Gastrocnemius medialis (tissue), 4 donors: ENCODE measurements around the gene LMNB1.

ENCODE experiments used
- CTCF ChIP-seq, 5 experiments: fragments of 450-650 bp in 3 of 5; fragments of 200-600 bp in 2 of 5; sonication (generic) in 2 of 5; IDR thresholded peaks in 4 of 5; conservative IDR thresholded peaks in 1 of 5; 1 replicate in 4 of 5; 2 replicates in 1 of 5; pipeline ENCODE4 v1.5.1; 2016 to 2019; ENCODE audit warnings: antibody characterized with exemption in 5 of 5, mild to moderate bottlenecking in 3 of 5, moderate library complexity in 3 of 5
- POLR2A ChIP-seq, 2 donors: fragments of 450-650 bp; IDR thresholded peaks; one replicate each; pipeline ENCODE4 v1.6.1; 2017; ENCODE audit warnings: antibody characterized with exemption in 2 of 2, mild to moderate bottlenecking in 2 of 2, moderate library complexity in 2 of 2

DNA sequence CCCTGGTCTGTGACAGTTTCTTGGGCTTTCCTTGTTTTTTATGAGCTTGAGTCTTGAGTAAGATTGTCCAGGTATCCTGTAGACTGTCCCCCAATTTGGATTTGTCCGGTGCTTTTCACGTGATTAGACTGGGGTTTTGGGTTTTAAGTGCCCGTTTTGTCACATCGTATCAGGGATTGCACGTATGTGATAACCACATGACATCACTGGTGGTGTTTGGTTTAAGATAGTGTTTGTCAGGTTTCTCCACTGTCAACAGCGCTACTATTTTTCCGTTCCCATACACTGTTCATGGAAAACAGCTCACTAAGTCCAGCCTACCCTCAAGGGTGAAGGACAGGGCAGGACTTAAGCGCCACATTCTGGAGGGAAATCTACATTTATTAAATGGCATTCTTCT, 39.7 kb downstream of the LMNB1 start:
- no peak for TF ChIP-seq CTCF (IDR thresholded peaks at IDR 0.05 in 4 of 5, conservative IDR thresholded peaks at IDR 0.05 in 1 of 5)
- TF ChIP-seq POLR2A (IDR thresholded peaks at IDR 0.05) = no peak
